BE2C (cell line): ENCODE measurements around the gene PLCB2.

Experiments used
- DNase-seq: peaks from one replicate; pipeline ENCODE4 v3.0.0-alpha.2; 2020
- H3K27me3 ChIP-seq: fragments of 250-450 bp; sonication (Bioruptor Pico); 2 replicates; pipeline ENCODE4 v1.5.1; 2020; ENCODE audit warnings: mild to moderate bottlenecking
- H3K36me3 ChIP-seq: fragments of 250-450 bp; sonication (Bioruptor Pico); 2 replicates; pipeline ENCODE4 v1.5.1; 2020; ENCODE audit warnings: mild to moderate bottlenecking
- H3K4me1 ChIP-seq: fragments of 250-450 bp; sonication (Bioruptor Pico); 2 replicates; pipeline ENCODE4 v1.5.1; 2020
- H3K4me3 ChIP-seq: 2 replicates; pipeline ENCODE4 v1.5.1; 2011; ENCODE audit warnings: low read depth, low read length
- H3K9me3 ChIP-seq: fragments of 250-450 bp; sonication (Bioruptor Pico); 2 replicates; pipeline ENCODE4 v1.5.1; 2020
- CTCF ChIP-seq: IDR thresholded peaks from 2 replicates; pipeline ENCODE4 v1.5.1; 2012; ENCODE audit warnings: mild to moderate bottlenecking, low read depth, low read length

Gene PLCB2

DNA sequence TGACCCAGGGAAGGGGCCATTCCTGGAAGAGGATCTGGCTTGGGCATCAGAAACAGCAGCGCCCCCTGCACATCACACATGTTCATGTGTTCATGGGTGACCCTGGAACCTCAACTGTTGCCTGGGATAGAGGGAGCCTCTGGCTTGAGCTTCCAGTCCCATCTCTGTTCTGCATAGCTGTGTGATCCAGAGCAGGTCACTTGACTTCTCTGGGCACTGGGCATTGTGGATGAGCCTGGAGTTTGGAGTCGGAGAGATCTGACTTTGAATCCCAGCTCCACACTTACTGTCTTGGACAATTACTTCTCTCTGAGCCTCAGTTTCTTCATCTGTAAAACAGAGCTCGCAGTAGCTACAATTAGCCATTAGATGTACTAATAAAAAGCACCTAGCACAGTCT lies 53.3 kb downstream of the PLCB2 start:
- peak; percentile 4; the same call in 1 of the 2 replicates for TF ChIP-seq CTCF
- H3K4me3 ChIP-seq, result no peak overlapping the region
- H3K27me3 ChIP-seq, result peaks cover 5% of the 10 kb centered on the region
- no peaks in the 10 kb centered on the region for H3K9me3 ChIP-seq
- DNase-seq, result no peak
- no peaks in the 10 kb centered on the region for H3K36me3 ChIP-seq
- peaks cover 5% of the 10 kb centered on the region; the same call in 1 of the 2 replicates for H3K4me1 ChIP-seq

- H3K4me1 ChIP-seq, result peaks cover 10% of the 10 kb centered on the region
- H3K27me3 ChIP-seq, result peaks cover 5% of the 10 kb centered on the region
- H3K9me3 ChIP-seq, result no peaks in the 10 kb centered on the region
- TF ChIP-seq CTCF, result no peak
- H3K4me3 ChIP-seq, result peak overlapping the region; percentile 48
- peak; percentile 5 for DNase-seq
- no peaks in the 10 kb centered on the region for H3K36me3 ChIP-seq
These were observed 54.5 kb downstream of the PLCB2 start for GRCh38 chr15:40253167-40253790.

DNA sequence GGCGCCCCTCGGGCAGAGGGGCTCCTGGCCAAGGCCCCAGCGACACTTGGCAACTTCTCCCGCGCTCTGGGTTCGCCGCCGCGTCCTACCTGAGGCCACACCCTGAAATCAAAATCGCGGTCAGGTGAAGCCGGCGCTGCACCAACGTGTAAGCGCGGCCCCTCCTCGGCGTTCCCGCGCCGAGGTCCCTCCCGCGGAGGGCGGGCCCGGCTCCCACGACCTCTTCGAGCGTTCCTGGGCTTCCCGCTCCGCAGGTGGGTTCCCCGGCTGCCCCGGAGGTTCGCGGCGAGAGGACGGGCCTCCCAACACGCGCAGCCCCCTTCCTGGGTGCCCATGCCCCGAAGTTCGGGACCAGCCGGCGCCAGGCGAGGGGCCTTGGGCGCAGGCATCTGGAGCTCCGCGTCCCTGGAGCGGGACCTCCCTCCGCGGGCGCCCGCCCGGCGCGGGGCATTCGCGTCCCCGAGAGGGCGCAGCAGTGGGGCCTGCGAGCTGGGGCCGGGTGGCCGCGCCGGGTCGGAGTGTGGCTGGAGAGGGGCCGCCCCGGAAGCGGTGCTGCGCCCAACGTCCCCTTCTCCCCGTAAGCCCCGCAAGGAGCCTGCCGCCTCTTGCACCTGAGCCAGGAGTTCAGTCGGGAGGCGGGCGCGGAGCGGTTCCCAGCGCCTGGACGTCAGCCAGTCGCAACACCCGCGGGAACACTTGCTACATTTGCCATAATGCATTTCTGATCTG lies 55.1 kb downstream of the PLCB2 start:
- no peaks in the 10 kb centered on the region for H3K36me3 ChIP-seq
- no peaks in the 10 kb centered on the region for H3K9me3 ChIP-seq
- peaks cover 10% of the 10 kb centered on the region for H3K4me1 ChIP-seq
- TF ChIP-seq CTCF, result no peak
- H3K4me3 ChIP-seq, result peak overlapping the region; percentile 48
- DNase-seq, result peak; percentile 49
- peaks cover 5% of the 10 kb centered on the region for H3K27me3 ChIP-seq

DNA sequence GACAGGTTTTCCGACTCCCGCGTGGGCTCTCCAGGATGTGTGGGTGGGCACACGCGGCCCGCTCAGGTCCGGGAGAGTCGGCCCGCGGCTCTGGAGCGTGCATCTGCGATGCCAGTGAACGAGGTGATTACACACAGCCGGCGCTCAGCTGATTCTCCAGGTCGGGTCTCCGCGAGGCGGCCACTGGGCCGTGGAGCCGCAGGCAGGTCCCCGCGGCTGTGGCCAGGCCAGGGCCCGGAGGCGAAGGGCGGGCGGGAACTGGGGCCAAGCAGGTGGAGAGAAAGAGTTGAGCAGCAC lies 55.6 kb downstream of the PLCB2 start:
- no peaks in the 10 kb centered on the region for H3K36me3 ChIP-seq
- no peak overlapping the region for H3K4me3 ChIP-seq
- peaks cover 5% of the 10 kb centered on the region for H3K27me3 ChIP-seq
- DNase-seq, result peak; percentile 5
- no peaks in the 10 kb centered on the region for H3K9me3 ChIP-seq
- peaks cover 10% of the 10 kb centered on the region for H3K4me1 ChIP-seq
- TF ChIP-seq CTCF, result no peak

GRCh38 chr15:40251486-40252140 lies 56.1 kb downstream of the PLCB2 start:
- Histone ChIP-seq H3K4me1 (peaks cover 10% of the 10 kb centered on the region), H3K36me3 (no peaks in the 10 kb centered on the region), H3K4me3 (no peak overlapping the region), H3K9me3 (no peaks in the 10 kb centered on the region), H3K27me3 (peaks cover 5% of the 10 kb centered on the region)
- DNase-seq, result no peak
- no peak for TF ChIP-seq CTCF
